GM18517 (cell line): ENCODE measurements around the gene PGAM5.

Source experiments
- ATAC-seq: cut with Tn5 transposase; IDR thresholded peaks from one replicate; pipeline ENCODE4 v1.9.1; 2021; ENCODE audit warnings: mild to moderate bottlenecking, moderate library complexity; ENCODE audit not compliant: unreplicated experiment

PGAM5 gene

GRCh38 chr12:132710405-132711079, at the start of gene PGAM5:
Gene PGAM5 (plus strand): TSS chr12:132710842. CDS start chr12:132710877, 35 bp downstream.
- peak; percentile 85 for ATAC-seq

GRCh38 chr12:132660996-132661395, 49.6 kb upstream of the PGAM5 start:
- ATAC-seq: no peak

- no peak for ATAC-seq
These were observed 48.7 kb upstream of the PGAM5 start for GRCh38 chr12:132661972-132662371.

- no peak for ATAC-seq
These were observed 47.5 kb upstream of the PGAM5 start for GRCh38 chr12:132662901-132663755.

- no peak for ATAC-seq
These were observed 46.2 kb upstream of the PGAM5 start for GRCh38 chr12:132664206-132665148.

- no peak for ATAC-seq
These were observed 45.5 kb upstream of the PGAM5 start for GRCh38 chr12:132665149-132665491.

GRCh38 chr12:132665794-132666193, 44.8 kb upstream of the PGAM5 start:
- no peak for ATAC-seq

GRCh38 chr12:132668191-132669088, 42.2 kb upstream of the PGAM5 start:
- ATAC-seq: no peak

- ATAC-seq: no peak
These were observed 41.3 kb upstream of the PGAM5 start for GRCh38 chr12:132669166-132669879.

- no peak for ATAC-seq
These were observed 38.5 kb upstream of the PGAM5 start for GRCh38 chr12:132672116-132672515.

GRCh38 chr12:132672678-132673077, 38.0 kb upstream of the PGAM5 start:
- ATAC-seq: no peak

- ATAC-seq: no peak
These were observed 37.1 kb upstream of the PGAM5 start for GRCh38 chr12:132673288-132674179.

- no peak for ATAC-seq
These were observed 36.1 kb upstream of the PGAM5 start for GRCh38 chr12:132674561-132674960.

- no peak for ATAC-seq
These were observed 34.7 kb upstream of the PGAM5 start for GRCh38 chr12:132675757-132676432.

GRCh38 chr12:132677492-132677891, 33.1 kb upstream of the PGAM5 start:
- no peak for ATAC-seq

- no peak for ATAC-seq
These were observed 25.2 kb upstream of the PGAM5 start for GRCh38 chr12:132685400-132685799.

- no peak for ATAC-seq
These were observed 23.8 kb upstream of the PGAM5 start for GRCh38 chr12:132686825-132687210.
